Retinal pigment epithelial cell (primary cell): ENCODE data around the gene SMARCA5.
"Not testable (repeated sequence)": the region's sequence is repeated elsewhere in the genome, so short reads cannot be mapped to it uniquely, and the experiment has no call there.

Experiments
- DNase-seq: peaks from one replicate; pipeline ENCODE4 v3.0.0-alpha.2; 2010; ENCODE audit warnings: low read depth
- H3K4me3 ChIP-seq: 2 replicates; pipeline ENCODE4 v1.5.1; 2011; ENCODE audit warnings: mild to moderate bottlenecking, low read length, control low read depth, moderate library complexity
- CTCF ChIP-seq: conservative IDR thresholded peaks from 2 replicates; pipeline ENCODE4 v1.5.1; 2011; ENCODE audit warnings: low read depth, low read length, control low read depth, inconsistent platforms

Gene SMARCA5

GRCh38 chr4:143514169-143514495 lies 630 bp downstream of the SMARCA5 start:
- no peak for TF ChIP-seq CTCF
- H3K4me3 ChIP-seq, result peak overlapping the region; percentile 88
- no peak for DNase-seq

GRCh38 chr4:143514497-143514896 lies 995 bp downstream of the SMARCA5 start:
- H3K4me3 ChIP-seq, result peak overlapping the region; percentile 88
- peak; percentile 17 for DNase-seq
- TF ChIP-seq CTCF, result no peak

- H3K4me3 ChIP-seq, result peak overlapping the region; percentile 88
- no peak for DNase-seq
- TF ChIP-seq CTCF, result no peak
These were observed 1.4 kb downstream of the SMARCA5 start for GRCh38 chr4:143514901-143515300.

- no peak for DNase-seq
- TF ChIP-seq CTCF, result no peak
- peak overlapping the region; percentile 88 for H3K4me3 ChIP-seq
These were observed 2.4 kb downstream of the SMARCA5 start for GRCh38 chr4:143515905-143516304.

- H3K4me3 ChIP-seq, result no peak overlapping the region
- DNase-seq, result no peak
- TF ChIP-seq CTCF, result no peak
These were observed 4.3 kb downstream of the SMARCA5 start for GRCh38 chr4:143517764-143518163.

- DNase-seq, result no peak
- no peak overlapping the region for H3K4me3 ChIP-seq
- TF ChIP-seq CTCF, result no peak
These were observed 10.7 kb downstream of the SMARCA5 start for GRCh38 chr4:143524211-143524610.

GRCh38 chr4:143528046-143528445 lies 14.5 kb downstream of the SMARCA5 start:
- H3K4me3 ChIP-seq, DNase-seq: not testable (repeated sequence)

- no peak overlapping the region for H3K4me3 ChIP-seq
- no peak for DNase-seq
- TF ChIP-seq CTCF, result peak; percentile 59
These were observed 17.9 kb downstream of the SMARCA5 start for GRCh38 chr4:143531380-143531779.
